Urinary bladder (tissue), 4 donors: ENCODE measurements around the gene PYCARD. TPM values are rescaled to one million over a fixed set of nuclear protein-coding genes. Genes with fewer than 3 reads are reported as not detected.
"Not testable (repeated sequence)": the region's sequence is repeated elsewhere in the genome, so short reads cannot be mapped to it uniquely, and the experiment has no call there.

Source experiments
- DNase-seq: peaks from one replicate; pipeline ENCODE4 v3.0.0-alpha.2; 2015; ENCODE audit errors: extremely low spot score
- H3K27ac ChIP-seq: one replicate; pipeline ENCODE4 v1.5.1; 2013; ENCODE audit warnings: low read depth, mild to moderate bottlenecking, moderate library complexity
- H3K36me3 ChIP-seq: one replicate; pipeline ENCODE4 v1.6.1; 2013; ENCODE audit warnings: mild to moderate bottlenecking, moderate library complexity; ENCODE audit not compliant: insufficient read depth
- H3K4me1 ChIP-seq: one replicate; pipeline ENCODE4 v1.6.1; 2013; ENCODE audit warnings: mild to moderate bottlenecking, moderate library complexity; ENCODE audit not compliant: insufficient read depth
- H3K4me3 ChIP-seq: one replicate; pipeline ENCODE4 v1.5.1; 2013; ENCODE audit warnings: low read depth, low read length
- WGBS: extraction: QIAGEN DNeasy Blood & Tissue Kit; methylation state at CpG from one replicate; pipeline ENCODE4 v1.1.7; 2013; 5-methylcytosine and 5-hydroxymethylcytosine counted together
- polyA plus RNA-seq: library from polyadenylated mRNA; stranded (reverse); fragments of 200-250 nt; gene quantifications from one replicate; pipeline ENCODE4 v1.2.3, GENCODE V29; 2013
- total RNA-seq: library from RNA; depleted of rRNA; stranded (reverse); fragments of >200 nt; gene quantifications from one replicate; pipeline ENCODE4 v1.2.3, GENCODE V29; 2014
- donor health status: healthy with polysubstance abuse.
- donor health status: healthy.

PYCARD gene
- total and polyA plus RNA-seq, 2 donors = 21.7 to 34.9 TPM

DNA sequence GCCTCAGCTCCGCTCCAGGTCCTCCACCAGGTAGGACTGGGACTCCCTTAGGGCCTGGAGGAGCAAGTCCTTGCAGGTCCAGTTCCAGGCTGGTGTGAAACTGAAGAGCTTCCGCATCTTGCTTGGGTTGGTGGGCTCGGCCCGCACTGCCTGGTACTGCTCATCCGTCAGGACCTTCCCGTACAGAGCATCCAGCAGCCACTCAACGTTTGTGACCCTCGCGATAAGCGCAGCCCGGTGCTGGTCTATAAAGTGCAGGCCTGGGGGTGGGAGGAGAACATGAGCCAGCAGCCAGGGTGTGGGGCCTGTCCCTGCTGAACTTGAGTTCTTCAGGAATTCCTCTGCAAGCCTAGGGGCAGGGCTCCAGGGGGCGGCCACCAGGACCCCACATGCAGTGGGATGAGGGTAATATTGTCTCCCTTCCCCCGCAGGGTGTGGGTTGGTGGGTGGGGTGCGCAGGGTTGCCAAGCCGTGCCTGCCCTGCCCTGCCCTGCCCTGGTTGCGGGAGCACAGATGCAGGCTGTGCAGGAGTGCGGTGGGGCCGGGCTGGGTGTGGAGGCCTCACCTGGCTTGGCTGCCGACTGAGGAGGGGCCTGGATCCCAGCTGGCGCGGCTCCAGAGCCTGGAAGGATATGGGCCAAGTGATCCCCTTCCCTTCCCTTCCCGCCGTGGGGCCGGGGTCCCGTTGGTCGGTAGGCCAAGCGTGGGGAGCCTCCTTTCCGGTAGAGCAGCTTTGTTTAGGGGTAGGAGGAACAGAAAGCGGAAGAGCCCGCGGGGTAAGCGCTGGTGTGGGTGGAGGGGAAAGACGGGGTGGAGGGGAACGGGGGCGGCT lies 762 bp downstream of the PYCARD start:
- no peak for DNase-seq

DNA sequence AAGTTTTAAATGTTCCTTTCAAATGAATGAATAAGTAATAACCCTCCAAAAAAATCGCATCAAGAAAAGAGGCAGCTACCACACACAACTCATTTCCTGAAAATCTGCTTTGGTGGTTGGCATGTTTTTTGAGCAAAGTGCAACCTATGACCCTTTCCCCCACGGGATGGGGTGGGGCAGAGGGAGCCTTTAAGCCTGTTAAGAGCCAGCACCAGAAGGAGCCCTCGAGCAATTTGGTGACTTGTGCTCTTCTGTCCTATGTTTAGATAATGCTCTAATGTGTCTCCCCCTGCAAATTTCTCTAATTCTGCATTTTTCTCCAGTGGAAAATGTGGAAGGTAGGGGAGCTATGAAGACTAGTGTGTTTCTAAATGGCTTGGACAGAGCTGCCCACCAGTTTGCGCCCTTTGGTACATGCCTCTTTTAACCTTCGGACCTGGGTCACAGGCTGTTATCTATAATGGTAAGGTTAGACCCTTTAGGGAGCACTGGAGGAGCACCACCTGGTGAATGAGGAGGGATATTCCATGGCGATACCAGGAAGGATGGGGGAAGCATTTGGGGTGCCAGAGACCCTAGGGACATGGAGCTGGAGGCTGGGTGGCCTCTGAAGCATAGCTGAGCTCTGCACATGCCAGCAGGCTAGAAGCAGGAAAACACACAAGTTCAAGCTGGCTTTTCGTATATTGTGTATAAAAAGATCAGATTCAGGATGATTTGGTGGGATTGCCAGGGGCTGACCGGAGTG lies 1.6 kb downstream of the PYCARD start:
- no peak overlapping the region for H3K27ac ChIP-seq
- WGBS = 52% methylated on average over 8 of the region's 8 CpGs
- no peak for DNase-seq
- no peak overlapping the region for H3K4me3 ChIP-seq
- no peaks in the 10 kb centered on the region for H3K36me3 ChIP-seq
- H3K4me1 ChIP-seq = no peaks in the 10 kb centered on the region

More for the DNA sequence above, 762 bp downstream of the PYCARD start:
- Histone ChIP-seq H3K27ac (peak overlapping the region; percentile 54), H3K4me3 (peak overlapping the region; percentile 88), H3K36me3 (no peaks in the 10 kb centered on the region), H3K4me1 (no peaks in the 10 kb centered on the region)
- WGBS = 11% methylated on average over 35 of the region's 35 CpGs

- DNase-seq, H3K27ac ChIP-seq, H3K4me3 ChIP-seq, H3K36me3 ChIP-seq, H3K4me1 ChIP-seq: not testable (repeated sequence)
- 89% methylated on average over 8 of the region's 8 CpGs for WGBS
Measured at GRCh38 chr16:31200111-31200510, 2.4 kb downstream of the PYCARD start.

- Histone ChIP-seq H3K4me1 (no peaks in the 10 kb centered on the region), H3K4me3 (no peak overlapping the region), H3K27ac (no peak overlapping the region), H3K36me3 (no peaks in the 10 kb centered on the region)
- WGBS = 93% methylated on average over 5 of the region's 5 CpGs
- DNase-seq = no peak
Measured at GRCh38 chr16:31199430-31200041, 3.0 kb downstream of the PYCARD start.

DNA sequence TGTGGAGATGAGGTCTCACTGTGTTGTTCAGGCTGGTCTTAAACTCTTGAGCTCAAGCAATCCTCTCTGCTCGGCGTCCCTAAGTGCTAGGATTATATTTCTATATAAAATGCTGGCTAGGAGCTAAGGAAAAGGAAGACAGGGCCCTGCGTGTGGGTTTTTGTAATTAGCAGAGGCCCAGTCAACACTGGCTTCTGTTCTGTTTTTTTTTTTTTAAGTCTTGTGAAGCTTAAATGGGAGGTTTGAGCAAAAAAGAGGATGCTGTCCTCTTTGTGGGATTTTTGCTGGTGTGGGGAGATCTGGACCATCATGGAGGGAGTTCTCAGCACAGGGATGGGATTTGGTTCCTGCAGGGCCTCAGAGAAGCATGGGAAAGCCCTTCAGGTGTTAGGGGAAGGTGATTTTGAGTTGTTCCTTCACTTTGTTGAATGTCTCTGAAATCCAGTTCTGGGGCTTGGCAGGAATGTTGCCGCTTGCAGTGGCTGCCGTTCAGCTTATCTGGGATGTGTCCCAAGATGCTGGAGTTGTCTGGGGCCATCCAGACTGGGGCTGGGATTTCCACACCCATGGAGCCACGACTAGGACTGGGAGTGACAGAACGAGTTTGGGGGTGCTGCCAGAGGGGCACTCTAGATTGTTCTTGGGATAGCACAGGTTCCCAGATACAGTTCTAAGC lies 4.2 kb downstream of the PYCARD start:
- Histone ChIP-seq H3K4me1 (no peaks in the 10 kb centered on the region), H3K36me3 (no peaks in the 10 kb centered on the region), H3K27ac (no peak overlapping the region), H3K4me3 (no peak overlapping the region)
- DNase-seq = no peak
- 60% methylated on average over 7 of the region's 7 CpGs for WGBS

DNA sequence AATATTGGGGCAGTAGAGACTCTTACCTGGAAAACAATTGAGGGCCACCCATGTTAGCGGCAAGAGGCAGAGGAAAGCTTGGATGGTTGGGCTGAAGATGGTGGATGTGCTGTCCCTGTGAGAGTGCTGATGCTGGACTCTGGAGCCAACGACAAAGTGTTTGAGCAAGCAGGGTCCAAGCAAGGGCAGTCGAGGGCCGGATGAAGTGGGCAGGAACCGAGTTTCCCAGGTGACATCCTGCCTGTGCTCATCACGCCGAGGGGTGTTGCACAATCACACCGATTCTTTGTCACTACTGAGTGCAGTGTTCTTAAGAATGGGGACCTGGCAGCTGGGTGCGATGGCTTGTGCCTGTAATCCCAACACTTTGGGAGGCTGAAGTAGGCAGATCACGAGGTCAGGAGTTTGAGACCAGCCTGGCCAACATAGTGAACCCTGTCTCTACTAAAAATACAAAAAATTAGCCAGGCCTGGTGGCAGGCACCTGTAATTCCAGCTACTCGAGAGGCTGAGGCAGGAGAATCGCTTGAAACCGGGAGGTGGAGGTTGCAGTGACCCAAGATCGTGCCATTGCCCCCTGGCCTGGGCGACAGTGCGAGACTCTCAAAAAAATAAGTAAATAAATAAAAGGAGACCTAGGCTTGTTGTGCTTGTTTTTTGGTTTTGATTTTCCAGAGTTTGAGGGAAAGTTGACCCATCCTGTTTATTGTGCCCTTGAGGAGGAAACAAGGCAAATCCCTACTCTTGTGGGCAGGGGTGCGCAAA lies 6.1 kb downstream of the PYCARD start:
- 88% methylated on average over 17 of the region's 17 CpGs for WGBS
- H3K27ac ChIP-seq = no peak overlapping the region
- no peak overlapping the region for H3K4me3 ChIP-seq
- H3K36me3 ChIP-seq = peaks cover 4% of the 10 kb centered on the region
- no peaks in the 10 kb centered on the region for H3K4me1 ChIP-seq
- no peak for DNase-seq

DNA sequence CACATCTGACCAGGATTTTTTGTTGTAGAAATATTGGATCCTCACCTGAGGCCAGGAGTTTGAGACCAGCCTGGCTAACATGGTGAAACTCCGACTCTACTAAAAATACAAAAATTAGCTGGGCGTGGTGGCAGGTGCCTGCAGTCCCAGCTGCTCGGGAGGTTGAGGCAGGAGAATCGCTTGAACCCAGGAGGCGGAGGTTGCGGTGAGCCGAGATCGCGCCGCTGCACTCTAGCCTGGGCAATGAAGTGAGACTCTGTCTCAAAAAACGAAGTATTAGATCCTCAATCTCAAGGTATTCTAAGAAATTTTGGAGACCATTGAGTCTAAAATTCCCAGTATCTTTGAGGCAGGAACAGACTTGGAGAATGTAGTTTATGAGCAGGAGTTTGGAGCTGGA lies 6.7 kb downstream of the PYCARD start:
- not testable (repeated sequence) for H3K4me3 ChIP-seq, H3K27ac ChIP-seq, DNase-seq, H3K36me3 ChIP-seq, H3K4me1 ChIP-seq
- 96% methylated on average over 11 of the region's 11 CpGs for WGBS

GRCh38 chr16:31194898-31195297 lies 7.7 kb downstream of the PYCARD start:
- H3K4me1 ChIP-seq = no peaks in the 10 kb centered on the region
- no peak overlapping the region for H3K27ac ChIP-seq
- 86% methylated on average over 7 of the region's 7 CpGs for WGBS
- no peak for DNase-seq
- H3K4me3 ChIP-seq = no peak overlapping the region
- peaks cover 8% of the 10 kb centered on the region for H3K36me3 ChIP-seq

- no peak for DNase-seq
- Histone ChIP-seq H3K27ac (no peak overlapping the region), H3K4me3 (no peak overlapping the region), H3K36me3 (peaks cover 8% of the 10 kb centered on the region), H3K4me1 (no peaks in the 10 kb centered on the region)
- 85% methylated on average over 2 of the region's 2 CpGs for WGBS
Measured at GRCh38 chr16:31193874-31194273, 8.7 kb downstream of the PYCARD start.

- WGBS = 90% methylated on average over 16 of the region's 16 CpGs
- Histone ChIP-seq H3K4me3 (no peak overlapping the region), H3K4me1 (no peaks in the 10 kb centered on the region), H3K36me3 (peaks cover 8% of the 10 kb centered on the region), H3K27ac (no peak overlapping the region)
- no peak for DNase-seq
Measured at GRCh38 chr16:31192856-31193642, 9.5 kb downstream of the PYCARD start.

- Histone ChIP-seq H3K4me3 (no peak overlapping the region), H3K4me1 (no peaks in the 10 kb centered on the region), H3K27ac (no peak overlapping the region), H3K36me3 (peaks cover 8% of the 10 kb centered on the region)
- 79% methylated on average over 5 of the region's 5 CpGs for WGBS
- no peak for DNase-seq
Measured at GRCh38 chr16:31191697-31192428, 10.7 kb downstream of the PYCARD start.
